CD4-positive, alpha-beta memory T cell (primary cell): ENCODE measurements around the gene TAF9B. TPM values are rescaled to one million over a fixed set of nuclear protein-coding genes. Genes with fewer than 3 reads are reported as not detected.
"Not testable (repeated sequence)": the region's sequence is repeated elsewhere in the genome, so short reads cannot be mapped to it uniquely, and the experiment has no call there.

Experiments used
- CTCF ChIA-PET: fragments of 350-600 bp; sonication (Branson Sonifier 250); formaldehyde crosslinking; loops from one replicate; lab custom pipeline; 2021; ENCODE audit warnings: inconsistent platforms; ENCODE audit not compliant: partially characterized antibody; lab: Charles Lee
- POLR2A ChIA-PET: fragments of 350-600 bp; sonication (Branson Sonifier 250); formaldehyde crosslinking; loops from one replicate; lab custom pipeline; 2021; ENCODE audit not compliant: partially characterized antibody; lab: Charles Lee
- DNase-seq, 5 donors: peaks; one replicate each; pipeline versions ENCODE4 v3.0.0 to v3.0.0-alpha.2; 2020 to 2022; ENCODE audit warnings: mixed read lengths in 1 of 5
- H3K27ac ChIP-seq: one replicate; pipeline ENCODE4 v1.7.0; 2013; ENCODE audit warnings: low read depth, low read length
- H3K27me3 ChIP-seq: 2 replicates; pipeline ENCODE4 v1.7.0; 2013; ENCODE audit warnings: mild to moderate bottlenecking, low read length, moderate library complexity; ENCODE audit not compliant: insufficient read depth
- H3K36me3 ChIP-seq: 2 replicates; pipeline ENCODE4 v1.7.0; 2013; ENCODE audit warnings: mild to moderate bottlenecking, low read length, moderate library complexity; ENCODE audit not compliant: insufficient read depth
- H3K4me1 ChIP-seq: 2 replicates; pipeline ENCODE4 v1.7.0; 2013; ENCODE audit warnings: mild to moderate bottlenecking, low read length, moderate library complexity; ENCODE audit not compliant: insufficient read depth
- H3K4me3 ChIP-seq, 2 donors: one replicate each; pipeline ENCODE4 v1.7.0; 2013; ENCODE audit warnings: low read length in 2 of 2, mild to moderate bottlenecking in 1 of 2
- H3K9me3 ChIP-seq, 2 donors: one replicate each; pipeline ENCODE4 v1.7.0; 2013; ENCODE audit warnings: low read length in 2 of 2, control low read depth in 1 of 2; ENCODE audit not compliant: control insufficient read depth in 1 of 2
- H3K27ac Mint-ChIP-seq, 7 donors: one replicate each; pipeline ENCODE4 v1.8.0; 2020 to 2021; ENCODE audit warnings: mixed read lengths in 7 of 7, mild to moderate bottlenecking in 6 of 7, inconsistent platforms in 3 of 7, moderate library complexity in 3 of 7
- H3K27me3 Mint-ChIP-seq, 2 donors: one replicate each; pipeline ENCODE4 v1.8.0; 2020 to 2021; ENCODE audit warnings: mixed read lengths in 2 of 2
- H3K36me3 Mint-ChIP-seq, 2 donors: one replicate each; pipeline ENCODE4 v1.8.0; 2020 to 2021; ENCODE audit warnings: mixed read lengths in 2 of 2, inconsistent platforms in 1 of 2, mild to moderate bottlenecking in 1 of 2
- H3K4me1 Mint-ChIP-seq, 4 donors: one replicate each; pipeline ENCODE4 v1.8.0; 2020 to 2021; ENCODE audit warnings: mixed read lengths in 4 of 4, mild to moderate bottlenecking in 1 of 4
- H3K4me3 Mint-ChIP-seq, 8 donors: one replicate each; pipeline ENCODE4 v1.8.0; 2020 to 2021; ENCODE audit warnings: mixed read lengths in 8 of 8, mild to moderate bottlenecking in 7 of 8, moderate library complexity in 6 of 8, inconsistent platforms in 3 of 8
- H3K9me3 Mint-ChIP-seq, 8 donors: one replicate each; pipeline ENCODE4 v1.8.0; 2020 to 2021; ENCODE audit warnings: mixed read lengths in 8 of 8, mild to moderate bottlenecking in 5 of 8, inconsistent platforms in 3 of 8, moderate library complexity in 1 of 8
- intact Hi-C: fragments of 100-400 bp; cut with micrococcal nuclease; formaldehyde crosslinking; loops from one replicate; pipeline ENCODE4 v1.15.1; 2023
- polyA plus RNA-seq, 2 donors: library from polyadenylated mRNA; unstranded; fragments of 300-500 nt; fragmentation: Illumina TruSeq; gene quantifications; one replicate each; pipeline ENCODE4 v1.2.3, GENCODE V29; 2021
- total RNA-seq, 2 experiments: library from RNA; stranded (reverse); gene quantifications; one replicate each; pipeline ENCODE4 v1.2.3, GENCODE V29; 2021

The TAF9B gene, protein sequence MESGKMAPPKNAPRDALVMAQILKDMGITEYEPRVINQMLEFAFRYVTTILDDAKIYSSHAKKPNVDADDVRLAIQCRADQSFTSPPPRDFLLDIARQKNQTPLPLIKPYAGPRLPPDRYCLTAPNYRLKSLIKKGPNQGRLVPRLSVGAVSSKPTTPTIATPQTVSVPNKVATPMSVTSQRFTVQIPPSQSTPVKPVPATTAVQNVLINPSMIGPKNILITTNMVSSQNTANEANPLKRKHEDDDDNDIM
- total RNA-seq (10 to 100 TPM; 23.6 to 28.3 TPM), polyA plus RNA-seq (10 to 100 TPM; 27.1 to 32.8 TPM)

DNA sequence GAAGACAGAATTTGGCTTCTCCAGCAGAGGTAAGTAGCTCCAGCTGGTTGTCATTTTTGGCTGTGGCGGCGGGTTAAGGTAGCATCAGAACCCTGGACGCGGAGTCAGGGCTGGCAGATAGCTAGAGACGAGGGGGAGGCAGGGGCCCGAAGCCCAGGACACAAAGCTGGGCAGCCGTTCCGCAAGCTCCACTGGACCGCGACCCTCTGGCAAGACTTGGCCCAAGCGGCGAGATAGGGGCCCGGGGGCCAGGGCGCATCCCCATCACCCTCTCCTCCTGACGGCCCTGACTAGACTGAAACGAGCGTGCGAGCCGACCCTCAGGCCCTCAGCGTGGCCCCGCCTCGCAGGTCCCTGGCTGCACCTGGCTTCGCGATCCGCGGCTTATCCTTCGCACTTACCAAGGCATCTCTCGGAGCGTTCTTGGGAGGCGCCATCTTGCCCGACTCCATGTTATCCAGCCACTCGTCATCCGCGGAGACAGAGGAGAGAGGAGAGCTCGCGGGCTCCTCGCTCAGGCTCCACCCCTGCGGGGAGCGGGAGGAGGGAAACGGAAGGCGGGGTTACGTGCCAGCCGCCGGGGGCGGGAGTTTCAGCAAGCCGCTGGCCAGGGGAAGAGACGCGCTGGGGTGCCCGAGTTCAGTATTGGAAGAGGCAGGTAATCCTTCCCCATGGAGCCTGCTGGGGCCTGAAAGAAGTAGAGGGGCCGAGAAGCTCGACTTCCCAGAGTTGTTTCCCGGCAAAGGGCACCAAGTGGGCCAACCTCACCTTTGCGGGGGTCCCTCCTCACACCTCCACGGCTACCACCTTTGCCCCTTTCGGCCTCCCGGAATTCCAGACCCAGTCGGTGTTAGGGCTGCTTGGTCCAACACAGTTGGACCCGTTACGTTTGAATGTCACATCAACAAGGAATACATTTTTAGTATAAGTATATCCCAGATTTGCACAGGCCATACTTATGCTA lies at the start of gene TAF9B:
Gene TAF9B (minus strand): TSS at position 491 of the 964 bp plus-strand sequence. CDS start 39 bp downstream, at position 452.
- Mint-ChIP-seq H3K27me3 (no peaks in the 10 kb centered on the region), H3K27ac (peak within 1 kb of the TSS; percentile 89 to 97 (median 95)), H3K4me3 (peak within 1 kb of the TSS; percentile 91 to 97 (median 94)), H3K36me3 (peaks cover 0 to 2% of the 10 kb centered on the region in 2 donors), H3K4me1 (peaks cover 3 to 7% (median 5%) of the 10 kb centered on the region in 4 donors), H3K9me3 (no peaks in the 10 kb centered on the region)
- POLR2A ChIA-PET, result interaction anchor here (0.6 to 2.4 kb wide), 16 partner anchors 9 to 942 kb away, joined by 3 to 7 read pairs (median 4); partner anchors contain the start of genes ATP7A and PGK1
- peak; percentile 80 to 89 (median 83) for DNase-seq
- no peaks in the 10 kb centered on the region for H3K27me3 ChIP-seq
- intact Hi-C loops, result loop anchor here (2.0 to 10.0 kb wide), 4 partner anchors 35 to 1115 kb away; partner anchors contain the start of gene PGK1
- H3K27ac ChIP-seq, result peak within 1 kb of the TSS; percentile 85
- H3K9me3 ChIP-seq, result no peaks in the 10 kb centered on the region
- no peaks in the 10 kb centered on the region for H3K36me3 ChIP-seq
- H3K4me1 ChIP-seq, result peaks cover 6% of the 10 kb centered on the region
- peak within 1 kb of the TSS; percentile 29 to 67 for H3K4me3 ChIP-seq
- CTCF ChIA-PET, result interaction anchor here (1.0 to 1.6 kb wide), 5 partner anchors 15 to 240 kb away, joined by 3 to 5 read pairs (median 3); partner anchors contain the start of gene COX7B

DNA sequence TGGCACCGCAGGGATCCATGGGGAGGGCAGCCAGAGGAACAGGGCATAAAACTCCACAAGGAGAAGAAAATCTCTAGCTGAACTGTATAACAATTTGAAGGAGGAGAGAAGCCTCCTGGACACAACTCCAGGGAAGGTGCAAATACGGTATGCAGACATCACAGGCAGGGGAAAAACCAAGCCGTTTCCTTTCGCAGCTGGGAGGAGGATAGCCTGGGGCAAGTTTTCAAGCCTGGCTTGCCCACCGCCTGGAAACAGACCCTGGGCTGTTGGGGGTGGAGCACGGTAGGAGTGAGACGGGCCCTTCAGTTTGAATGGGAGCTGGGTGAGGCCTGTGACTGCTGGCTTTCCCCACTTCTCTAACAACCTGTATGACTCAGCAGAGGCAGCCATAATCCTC lies 43.4 kb upstream of the TAF9B start:
- Histone ChIP-seq H3K27ac (no peak overlapping the region), H3K4me3 (no peak overlapping the region), H3K4me1 (no peaks in the 10 kb centered on the region), H3K36me3 (no peaks in the 10 kb centered on the region), H3K27me3 (no peaks in the 10 kb centered on the region), H3K9me3 (no peaks in the 10 kb centered on the region)
- H3K27me3 Mint-ChIP-seq, result peaks cover 0 to 2% of the 10 kb centered on the region in 2 donors
- intact Hi-C loops, result no loop called here
- no peak overlapping the region for H3K4me3 Mint-ChIP-seq
- H3K36me3 Mint-ChIP-seq, result no peaks in the 10 kb centered on the region
- no peak overlapping the region for H3K27ac Mint-ChIP-seq
- DNase-seq, result no peak
- CTCF ChIA-PET, result no interaction called here
- POLR2A ChIA-PET, result no interaction called here
- peaks cover 0 to 5% (median 0%) of the 10 kb centered on the region in 8 donors for H3K9me3 Mint-ChIP-seq
- H3K4me1 Mint-ChIP-seq, result no peaks in the 10 kb centered on the region

DNA sequence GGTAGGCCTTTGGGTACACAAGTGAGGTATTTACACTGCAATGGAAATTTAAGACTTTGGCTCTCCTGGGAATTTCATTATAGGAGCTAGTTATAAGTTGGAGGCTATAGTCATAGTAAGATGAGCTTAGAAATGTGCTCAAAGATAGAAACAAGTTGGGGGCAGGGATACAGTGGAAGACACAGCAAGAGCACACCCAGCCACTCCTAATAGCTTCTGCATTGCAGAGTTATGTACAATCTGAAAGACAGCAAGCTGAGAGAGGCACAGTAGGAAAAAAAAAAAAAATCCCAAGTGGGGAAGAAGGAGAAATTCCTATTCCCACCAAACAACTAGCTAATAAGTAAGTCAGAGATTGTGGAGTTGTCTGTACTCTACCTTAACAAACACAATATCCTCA lies 41.9 kb upstream of the TAF9B start:
- Mint-ChIP-seq H3K27ac (no peak overlapping the region), H3K27me3 (peaks cover 0 to 2% of the 10 kb centered on the region in 2 donors), H3K9me3 (peaks cover 0 to 4% (median 0%) of the 10 kb centered on the region in 8 donors), H3K4me3 (no peak overlapping the region), H3K4me1 (no peaks in the 10 kb centered on the region), H3K36me3 (no peaks in the 10 kb centered on the region)
- no peaks in the 10 kb centered on the region for H3K9me3 ChIP-seq
- H3K4me3 ChIP-seq, result no peak overlapping the region
- H3K27ac ChIP-seq, result no peak overlapping the region
- no peaks in the 10 kb centered on the region for H3K36me3 ChIP-seq
- DNase-seq, result no peak
- no peaks in the 10 kb centered on the region for H3K27me3 ChIP-seq
- ChIA-PET CTCF (no interaction called here), POLR2A (no interaction called here)
- intact Hi-C loops, result no loop called here
- H3K4me1 ChIP-seq, result no peaks in the 10 kb centered on the region

DNA sequence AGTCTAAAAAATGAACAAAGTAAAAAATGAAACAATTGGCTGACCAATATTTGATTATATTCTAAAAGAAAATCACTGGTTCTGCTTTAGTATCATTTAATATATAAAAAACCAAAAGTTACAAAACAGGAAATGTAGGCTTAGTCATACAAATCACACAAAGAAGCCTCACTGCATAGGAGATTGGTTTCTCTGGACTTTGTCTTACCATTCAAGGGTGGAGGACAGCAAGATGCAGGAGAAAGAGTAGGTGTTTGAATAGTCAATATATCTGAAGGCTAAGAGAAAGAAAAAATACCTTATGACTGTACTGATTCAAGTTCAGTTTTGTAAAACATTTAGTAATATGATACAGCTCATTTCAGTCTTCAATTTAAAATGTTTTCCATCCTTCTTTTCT lies 28.6 kb upstream of the TAF9B start:
- Mint-ChIP-seq H3K36me3 (no peaks in the 10 kb centered on the region), H3K27ac (peak overlapping the region in 2 of 7 donors; percentile 6 to 29), H3K9me3 (no peaks in the 10 kb centered on the region), H3K27me3 (no peaks in the 10 kb centered on the region), H3K4me3 (no peak overlapping the region), H3K4me1 (peaks cover 0 to 3% (median under 1%) of the 10 kb centered on the region in 4 donors)
- Histone ChIP-seq H3K4me3 (no peak overlapping the region), H3K36me3 (no peaks in the 10 kb centered on the region), H3K4me1 (no peaks in the 10 kb centered on the region), H3K27me3 (no peaks in the 10 kb centered on the region), H3K27ac (no peak overlapping the region), H3K9me3 (no peaks in the 10 kb centered on the region)
- DNase-seq, result no peak
- POLR2A ChIA-PET, result interaction anchor here (0.6 kb wide), 1 partner anchor 37 kb away, joined by 3 read pairs; no protein-coding TSS in a partner anchor
- CTCF ChIA-PET, result no interaction called here
- intact Hi-C loops, result no loop called here

DNA sequence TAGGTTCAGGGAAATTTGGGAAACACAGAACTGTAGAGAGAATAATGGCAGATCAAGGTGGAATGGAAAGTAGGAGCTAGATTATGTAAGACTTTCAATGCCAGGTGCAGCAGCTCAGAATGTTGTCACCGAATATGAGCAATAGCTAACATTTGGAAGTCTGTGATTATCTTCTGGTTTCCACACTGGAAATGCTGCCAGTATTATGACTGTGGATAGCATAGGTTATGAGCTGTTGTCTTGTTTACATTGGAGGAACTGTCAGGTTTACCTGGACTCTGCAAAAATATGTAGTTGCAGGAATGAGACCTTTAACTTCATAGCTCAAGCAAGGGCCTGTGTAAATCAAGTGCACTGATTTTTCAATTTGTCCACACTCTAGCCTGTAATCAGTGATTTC lies 26.0 kb upstream of the TAF9B start:
- POLR2A ChIA-PET, result no interaction called here
- H3K27ac Mint-ChIP-seq, result no peak overlapping the region
- Histone ChIP-seq H3K36me3 (no peaks in the 10 kb centered on the region), H3K4me1 (no peaks in the 10 kb centered on the region), H3K27me3 (no peaks in the 10 kb centered on the region), H3K9me3 (no peaks in the 10 kb centered on the region), H3K4me3 (no peak overlapping the region), H3K27ac (no peak overlapping the region)
- peaks cover 4 to 10% (median 7%) of the 10 kb centered on the region in 4 donors for H3K4me1 Mint-ChIP-seq
- CTCF ChIA-PET, result interaction anchor here (1.1 to 1.2 kb wide), 2 partner anchors 35 to 390 kb away, joined by 3 read pairs; no protein-coding TSS in a partner anchor
- H3K9me3 Mint-ChIP-seq, result peaks cover 0 to 1% (median 0%) of the 10 kb centered on the region in 8 donors
- no peak overlapping the region for H3K4me3 Mint-ChIP-seq
- DNase-seq, result no peak
- intact Hi-C loops, result no loop called here
- no peaks in the 10 kb centered on the region for H3K36me3 Mint-ChIP-seq
- no peaks in the 10 kb centered on the region for H3K27me3 Mint-ChIP-seq

DNA sequence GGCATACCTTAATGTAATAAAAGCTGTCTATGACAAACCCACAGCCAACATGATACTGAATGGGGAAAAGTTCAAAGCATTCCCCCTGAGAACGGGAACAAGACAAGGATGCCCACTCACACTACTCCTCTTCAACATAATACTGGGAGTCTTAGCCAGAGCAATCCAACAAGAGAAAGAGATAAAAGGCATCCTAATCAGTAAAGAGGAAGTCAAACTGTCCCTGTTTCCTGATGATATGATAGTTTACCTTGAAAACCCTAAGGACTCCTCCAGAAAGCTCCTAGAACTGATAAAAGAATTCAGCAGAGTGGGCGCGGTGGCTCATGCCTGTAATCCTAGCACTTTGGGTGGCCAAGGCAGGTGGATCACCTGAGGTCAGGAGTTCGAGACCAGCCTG lies 23.7 kb upstream of the TAF9B start:
- H3K27me3 Mint-ChIP-seq, intact Hi-C loops, POLR2A ChIA-PET, H3K4me3 ChIP-seq, H3K36me3 Mint-ChIP-seq, H3K9me3 ChIP-seq, CTCF ChIA-PET, H3K4me3 Mint-ChIP-seq, DNase-seq, H3K27ac Mint-ChIP-seq, H3K27me3 ChIP-seq, H3K4me1 ChIP-seq, H3K27ac ChIP-seq, H3K36me3 ChIP-seq, H3K9me3 Mint-ChIP-seq: not testable (repeated sequence)
- peaks cover 4 to 11% (median 8%) of the 10 kb centered on the region in 4 donors for H3K4me1 Mint-ChIP-seq

DNA sequence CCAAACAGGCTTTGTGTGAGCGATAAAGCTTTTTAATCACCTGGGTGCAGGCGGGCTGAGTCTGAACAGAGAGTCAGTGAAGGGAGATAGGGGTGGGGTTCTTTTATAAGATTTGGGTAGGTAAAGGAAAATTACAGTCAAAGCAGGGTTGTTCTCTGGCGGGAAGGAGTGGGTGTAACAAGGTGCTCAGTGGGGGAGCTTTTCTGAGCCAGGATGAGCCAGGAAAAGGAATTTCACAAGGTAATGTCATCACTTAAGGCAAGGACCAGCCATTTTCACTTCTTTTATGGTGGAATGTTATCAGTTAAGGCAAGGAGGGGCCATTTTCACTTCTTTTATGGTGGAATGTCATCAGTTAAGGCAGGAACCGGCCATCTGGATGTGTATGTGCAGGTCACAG lies 21.3 kb upstream of the TAF9B start:
- H3K4me3 Mint-ChIP-seq, H3K27ac Mint-ChIP-seq, POLR2A ChIA-PET, CTCF ChIA-PET, DNase-seq, H3K27ac ChIP-seq, intact Hi-C loops, H3K36me3 ChIP-seq, H3K4me3 ChIP-seq, H3K27me3 ChIP-seq, H3K36me3 Mint-ChIP-seq, H3K9me3 ChIP-seq, H3K4me1 ChIP-seq, H3K27me3 Mint-ChIP-seq, H3K9me3 Mint-ChIP-seq: not testable (repeated sequence)
- H3K4me1 Mint-ChIP-seq, result peaks cover 7 to 24% (median 9%) of the 10 kb centered on the region in 4 donors
